H1 (cell line): ENCODE measurements around the gene ART4. TPM values are rescaled to one million over a fixed set of nuclear protein-coding genes. Genes with fewer than 3 reads are reported as not detected.

Source experiments
- CTCF ChIA-PET: fragments of 300-600 bp; sonication (Branson Sonifier 250); formaldehyde crosslinking; loops from one replicate; lab custom pipeline; 2021; ENCODE audit not compliant: partially characterized antibody; lab: Charles Lee
- POLR2A ChIA-PET: fragments of 300-600 bp; sonication (Branson Sonifier 250); formaldehyde crosslinking; loops from one replicate; lab custom pipeline; 2021; ENCODE audit warnings: inconsistent platforms; ENCODE audit not compliant: partially characterized antibody; lab: Charles Lee
- DNase-seq, 2 experiments: peaks; one replicate each; pipeline versions ENCODE4 v3.0.0 to v3.0.0-alpha.2; 2010 to 2022; ENCODE audit warnings: low spot score in 2 of 2, low read depth in 1 of 2, mixed read lengths in 1 of 2
- FAIRE-seq: peaks from 2 replicates; lab custom pipeline; 2011; peaks lifted over from hg19 to GRCh38; lab: Jason Lieb, UNC
- H2AFZ ChIP-seq: 2 replicates; pipeline ENCODE4 v1.8.1; 2012; ENCODE audit warnings: low read length, inconsistent platforms
- H2AK5ac ChIP-seq: 2 replicates; pipeline ENCODE4 v1.6.1; 2013; ENCODE audit warnings: low read depth, low read length
- H2BK120ac ChIP-seq: replicated peaks from 2 replicates; pipeline ENCODE3; 2013; ENCODE audit warnings: low read depth, low read length, inconsistent platforms
- H2BK12ac ChIP-seq: 2 replicates; pipeline ENCODE4 v1.6.1; 2013; ENCODE audit warnings: low read depth, low read length
- H2BK15ac ChIP-seq: 2 replicates; pipeline ENCODE4 v1.6.1; 2013; ENCODE audit warnings: low read length
- H2BK20ac ChIP-seq: 2 replicates; pipeline ENCODE4 v1.6.1; 2013; ENCODE audit warnings: low read length
- H2BK5ac ChIP-seq: 2 replicates; pipeline ENCODE4 v1.6.1; 2013; ENCODE audit warnings: low read depth, low read length
- H3K14ac ChIP-seq: 2 replicates; pipeline ENCODE4 v1.6.1; 2013; ENCODE audit warnings: inconsistent platforms; ENCODE audit not compliant: insufficient read length
- H3K18ac ChIP-seq: 2 replicates; pipeline ENCODE4 v1.6.1; 2013; ENCODE audit warnings: low read length; ENCODE audit errors: extremely low read depth
- H3K23ac ChIP-seq: 2 replicates; pipeline ENCODE4 v1.6.1; 2013; ENCODE audit warnings: inconsistent platforms; ENCODE audit not compliant: insufficient read length
- H3K23me2 ChIP-seq: 2 replicates; pipeline ENCODE4 v1.6.1; 2013; ENCODE audit warnings: low read depth, low read length
- H3K27ac ChIP-seq: 2 replicates; pipeline ENCODE4 v1.6.1; 2011; ENCODE audit warnings: low read depth, low read length, inconsistent platforms
- H3K27me3 ChIP-seq, 4 experiments: replicated peaks in 1 of 4; 1 replicate in 1 of 4; 2 replicates in 3 of 4; pipeline versions ENCODE4 v1.6.1 to v1.8.1; 2011 to 2013; ENCODE audit warnings: low read length in 3 of 4, mild to moderate bottlenecking in 3 of 4, inconsistent platforms in 2 of 4, mixed read lengths in 2 of 4, moderate library complexity in 1 of 4; ENCODE audit not compliant: control insufficient read depth in 3 of 4, insufficient read depth in 3 of 4; ENCODE audit errors: extremely low read depth in 1 of 4
- H3K36me3 ChIP-seq, 4 experiments: 2 replicates each; pipeline versions ENCODE4 v1.6.1 to v1.8.1; 2011 to 2013; ENCODE audit warnings: mild to moderate bottlenecking in 4 of 4, low read length in 3 of 4, moderate library complexity in 2 of 4, control low read depth in 1 of 4, inconsistent platforms in 1 of 4; ENCODE audit not compliant: insufficient read depth in 4 of 4, control insufficient read depth in 2 of 4
- H3K4ac ChIP-seq: replicated peaks from 2 replicates; pipeline ENCODE3; 2013; ENCODE audit warnings: low read length, low read depth, mixed read lengths, inconsistent platforms; ENCODE audit not compliant: insufficient read length
- H3K4me1 ChIP-seq, 4 experiments: replicated peaks in 1 of 4; 1 replicate in 1 of 4; 2 replicates in 3 of 4; pipeline versions ENCODE4 v1.6.1 to v1.8.1; 2011 to 2013; ENCODE audit warnings: low read length in 3 of 4, inconsistent platforms in 2 of 4, mixed read lengths in 1 of 4; ENCODE audit not compliant: insufficient read depth in 4 of 4, control insufficient read depth in 3 of 4
- H3K4me2 ChIP-seq, 2 experiments: 2 replicates each; pipeline versions ENCODE4 v1.6.1 to v1.8.1; 2011 to 2013; ENCODE audit warnings: low read depth in 2 of 2, low read length in 2 of 2, control low read depth in 1 of 2, inconsistent platforms in 1 of 2, mild to moderate bottlenecking in 1 of 2; ENCODE audit not compliant: insufficient read depth in 1 of 2
- H3K4me3 ChIP-seq, 4 experiments: fragments of 200-600, 300-600 bp in 1 of 4; sonication (generic), shearing (Covaris generic), sonication (Bioruptor Twin) in 1 of 4; 2 replicates each; pipeline versions ENCODE4 v1.5.1 to v1.8.1; 2011 to 2016; ENCODE audit warnings: low read length in 4 of 4, low read depth in 3 of 4, control low read depth in 2 of 4, inconsistent platforms in 2 of 4, mild to moderate bottlenecking in 2 of 4, mixed read lengths in 1 of 4, moderate library complexity in 1 of 4; ENCODE audit not compliant: insufficient read depth in 2 of 4; ENCODE audit errors: extremely low read depth in 1 of 4
- H3K56ac ChIP-seq: replicated peaks from 2 replicates; pipeline ENCODE3; 2013; ENCODE audit warnings: low read depth, mild to moderate bottlenecking, mixed read lengths, low read length, inconsistent platforms; ENCODE audit not compliant: insufficient read length
- H3K79me1 ChIP-seq: 2 replicates; pipeline ENCODE4 v1.6.1; 2013; ENCODE audit warnings: low read depth, low read length, control low read depth
- H3K79me2 ChIP-seq, 2 experiments: 2 replicates each; pipeline versions ENCODE4 v1.6.1 to v1.8.1; 2012 to 2013; ENCODE audit warnings: low read length in 2 of 2, mild to moderate bottlenecking in 2 of 2, inconsistent platforms in 1 of 2; ENCODE audit not compliant: insufficient read depth in 2 of 2, control insufficient read depth in 1 of 2
- H3K9ac ChIP-seq, 4 experiments: replicated peaks in 1 of 4; 1 replicate in 1 of 4; 2 replicates in 3 of 4; pipeline versions ENCODE4 v1.6.1 to v1.8.1; 2011 to 2013; ENCODE audit warnings: low read depth in 3 of 4, low read length in 3 of 4, control low read depth in 2 of 4, mild to moderate bottlenecking in 2 of 4, moderate library complexity in 2 of 4, inconsistent platforms in 1 of 4; ENCODE audit errors: extremely low read depth in 1 of 4
- H3K9me3 ChIP-seq, 2 experiments: 2 replicates each; pipeline versions ENCODE4 v1.6.1 to v1.8.1; 2012 to 2013; ENCODE audit warnings: mild to moderate bottlenecking in 2 of 2, moderate library complexity in 2 of 2, control low read depth in 1 of 2, inconsistent platforms in 1 of 2, low read depth in 1 of 2, low read length in 1 of 2, mixed read lengths in 1 of 2; ENCODE audit not compliant: insufficient read depth in 2 of 2
- H4K20me1 ChIP-seq, 2 experiments: replicated peaks in 1 of 2; 2 replicates each; pipeline versions ENCODE3 to v1.8.1; 2011 to 2013; ENCODE audit warnings: inconsistent platforms in 2 of 2, low read length in 2 of 2, mild to moderate bottlenecking in 1 of 2; ENCODE audit not compliant: insufficient read depth in 2 of 2, control insufficient read depth in 1 of 2
- H4K5ac ChIP-seq: 2 replicates; pipeline ENCODE4 v1.6.1; 2013; ENCODE audit warnings: low read length, low read depth, mixed read lengths, inconsistent platforms; ENCODE audit not compliant: insufficient read length
- H4K8ac ChIP-seq: 2 replicates; pipeline ENCODE4 v1.8.0; 2013; ENCODE audit warnings: mild to moderate bottlenecking, moderate library complexity, low read length, inconsistent platforms; ENCODE audit not compliant: insufficient read depth; ENCODE audit errors: extremely low read depth
- H4K91ac ChIP-seq: replicated peaks from 2 replicates; pipeline ENCODE3; 2013; ENCODE audit warnings: low read length, mixed read lengths, inconsistent platforms; ENCODE audit not compliant: insufficient read length
- CHD2 ChIP-seq: IDR thresholded peaks from 2 replicates; pipeline ENCODE4 v1.6.1; 2012; ENCODE audit warnings: low read length, improper control_type of control experiment
- CREB1 ChIP-seq: IDR thresholded peaks from 2 replicates; pipeline ENCODE4 v1.6.1; 2012; ENCODE audit warnings: inconsistent platforms
- EP300 ChIP-seq, 2 experiments: IDR thresholded peaks; 1 replicate in 1 of 2; 2 replicates in 1 of 2; pipeline ENCODE4 v1.6.1; 2011 to 2012; ENCODE audit warnings: low read depth in 2 of 2, low read length in 2 of 2, mild to moderate bottlenecking in 2 of 2, borderline replicate concordance in 1 of 2, inconsistent platforms in 1 of 2, moderate library complexity in 1 of 2
- HDAC6 ChIP-seq: IDR thresholded peaks from one replicate; pipeline ENCODE4 v1.7.1; 2012; ENCODE audit warnings: low read depth, mild to moderate bottlenecking, inconsistent platforms, low read length, moderate library complexity
- RFX5 ChIP-seq: IDR thresholded peaks from 2 replicates; pipeline ENCODE4 v1.6.1; 2011; ENCODE audit warnings: low read depth, low read length, improper control_type of control experiment, borderline replicate concordance
- SIX5 ChIP-seq: IDR thresholded peaks from 2 replicates; pipeline ENCODE4 v1.6.1; 2011; ENCODE audit warnings: mild to moderate bottlenecking, low read depth, low read length
- SP1 ChIP-seq: IDR thresholded peaks from 2 replicates; pipeline ENCODE4 v1.6.1; 2011; ENCODE audit warnings: low read depth, low read length
- SRF ChIP-seq: IDR thresholded peaks from 2 replicates; pipeline ENCODE4 v1.6.1; 2011; ENCODE audit warnings: mild to moderate bottlenecking, low read depth, low read length, moderate library complexity
- SUZ12 ChIP-seq: fragments of 200-600 bp; sonication (generic); IDR thresholded peaks from 2 replicates; pipeline ENCODE4 v1.6.1; 2012; ENCODE audit warnings: mild to moderate bottlenecking, inconsistent platforms, low read length, moderate library complexity, mixed read lengths
- polyA plus RNA-seq, 7 experiments: library from polyadenylated mRNA; depleted of rRNA in 3 of 7; stranded (reverse) in 5 of 7; unstranded in 2 of 7; fragments of >200 nt in 5 of 7; fragments of 200-250 nt in 2 of 7; gene quantifications; 1 replicate in 5 of 7; 2 replicates in 1 of 7; 4 replicates in 1 of 7; pipeline versions ENCODE4 v1.2.1 to v1.2.3, GENCODE V29; 2011 to 2013; ENCODE audit warnings: missing spikeins in 2 of 7, mixed read lengths in 2 of 7
- total RNA-seq: library from RNA; stranded (reverse); fragmentation: NEBNext Ultra II Directional; extraction: Animal tissue kit (Norgen Biotek cat#: 25700); gene quantifications from 2 replicates; pipeline ENCODE4 v1.2.1, GENCODE V29; 2021

The ART4 gene
- total and polyA plus RNA-seq, 2 of the 8 experiments (the other 6 are each of a cell fraction or from before 2014, with no cell fraction given), result not detected

- Histone ChIP-seq H3K79me2 (no peaks in the 10 kb centered on the region), H3K23ac (no peak overlapping the region)
- peak; percentile 74 for FAIRE-seq
Measured at GRCh38 chr12:14828892-14829291, 14.4 kb downstream of the ART4 start.

More at GRCh38 chr12:14828892-14829291, 14.4 kb downstream of the ART4 start:
- Histone ChIP-seq H3K4me3 (no peak overlapping the region), H4K8ac (no peak overlapping the region), H3K4me2 (no peak overlapping the region), H3K56ac (no peak overlapping the region), H2BK20ac (no peak overlapping the region), H3K4me1 (no peaks in the 10 kb centered on the region), H3K79me1 (no peaks in the 10 kb centered on the region), H2AK5ac (no peak overlapping the region), H3K9me3 (no peaks in the 10 kb centered on the region), H3K9ac (no peak overlapping the region), H2BK12ac (no peak overlapping the region), H3K27me3 (no peaks in the 10 kb centered on the region), H2BK15ac (no peak overlapping the region), H3K14ac (no peak overlapping the region), H3K4ac (no peak overlapping the region), H4K91ac (no peak overlapping the region), H3K27ac (no peak overlapping the region), H4K20me1 (no peaks in the 10 kb centered on the region), H2BK5ac (no peak overlapping the region), H3K18ac (no peak overlapping the region), H2BK120ac (no peak overlapping the region), H4K5ac (no peak overlapping the region), H3K23me2 (no peaks in the 10 kb centered on the region; the same call in 1 of the 2 replicates), H3K36me3 (no peaks in the 10 kb centered on the region), H2AFZ (peak overlapping the region; percentile 58; the same call in 1 of the 2 replicates)
- TF ChIP-seq CHD2 (0 out of 2 replicates have a peak, but pooled peaks have one; percentile 25), HDAC6 (no peak), SP1 (peak; percentile 76), SIX5 (no peak), CREB1 (peak; percentile 84), EP300 (IDR thresholded peaks at IDR 0.05; ENCODE audit: borderline replicate concordance in 1 of 2, low read depth in 2 of 2, low read length in 2 of 2) (no peak), SRF (no peak), SUZ12 (no peak), RFX5 (peak; percentile 94)
- no peak for DNase-seq
- CTCF ChIA-PET, result interaction anchor here (1.0 to 1.6 kb wide), 4 partner anchors 18 to 179 kb away, joined by 3 to 7 read pairs (median 3); partner anchors contain the start of gene WBP11
- POLR2A ChIA-PET, result interaction anchor here (1.5 to 2.3 kb wide), 2 partner anchors 22 to 54 kb away, joined by 3 to 9 read pairs; a partner anchor contains a TSS
